Medulla oblongata (tissue), 1 donor: ENCODE measurements around the gene CHIA.

Experiments used
- DNase-seq: peaks from one replicate; pipeline ENCODE4 v3.0.0-alpha.2; 2015; ENCODE audit errors: extremely low spot score

The CHIA gene

DNA sequence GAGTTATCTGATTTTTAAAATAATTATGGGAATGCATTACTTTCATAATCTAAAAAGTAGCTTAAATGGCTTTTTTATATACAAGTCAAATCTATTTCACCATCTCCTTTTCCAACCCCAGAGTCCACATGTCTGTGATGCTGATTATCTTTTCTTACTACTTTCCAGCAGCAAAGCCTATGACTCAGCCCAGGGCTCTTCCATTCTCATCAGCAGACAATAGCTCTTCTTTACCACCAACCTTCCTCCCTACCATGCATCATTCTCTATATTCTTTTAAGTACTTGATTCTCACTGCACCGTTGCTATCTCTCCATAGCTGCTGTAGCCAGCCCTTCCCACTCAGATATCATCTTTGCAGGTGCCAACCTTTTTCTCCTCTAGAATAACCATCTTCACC lies 75.6 kb downstream of the CHIA start:
- no peak for DNase-seq

DNA sequence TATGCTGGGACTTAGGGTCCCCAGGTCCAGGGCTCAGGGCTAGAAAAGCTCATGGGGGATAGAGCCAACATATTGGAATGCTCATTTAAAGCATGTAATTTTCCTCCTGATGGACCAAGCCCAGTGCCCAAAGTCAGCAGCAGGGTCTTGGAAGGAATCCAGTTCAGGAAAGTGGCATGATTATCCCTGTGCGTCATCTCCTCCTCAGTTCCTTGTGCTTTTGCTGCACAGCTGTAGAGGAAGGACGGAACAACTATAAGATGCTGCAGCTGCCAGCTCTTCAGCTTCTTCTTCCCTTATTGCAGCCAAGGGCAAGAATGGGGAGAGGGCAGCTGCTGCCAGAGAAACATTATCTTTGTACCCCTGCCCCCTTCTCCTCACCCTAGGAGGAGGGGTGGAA lies 78.5 kb downstream of the CHIA start:
- no peak for DNase-seq

DNA sequence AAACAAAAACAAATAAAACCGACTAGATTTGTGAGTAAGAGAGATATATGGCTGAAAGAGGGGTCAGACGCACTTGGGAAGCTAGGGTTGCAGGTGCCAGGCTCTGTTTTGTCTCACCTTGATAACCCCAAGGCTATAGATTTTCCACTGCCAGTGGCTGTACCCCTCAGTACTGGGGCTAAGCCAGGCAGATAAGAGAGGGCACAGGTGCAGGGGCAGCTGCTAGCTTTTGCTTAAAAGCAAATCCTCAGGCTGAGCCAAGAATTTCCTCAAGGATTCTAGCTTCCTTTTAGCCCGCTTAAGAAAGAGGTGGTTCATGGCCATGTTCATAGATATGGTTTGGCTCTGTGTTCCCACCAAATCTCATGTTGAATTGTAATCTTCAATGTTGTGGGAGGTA lies 79.0 kb downstream of the CHIA start:
- no peak for DNase-seq
